IMR-90 (cell line): Measurements from ENCODE around the gene DOCK9. TPM values are rescaled to one million over a fixed set of nuclear protein-coding genes. Genes with fewer than 3 reads are reported as not detected.

Experiments used
- ATAC-seq: fragments of 200-7000 bp; cut with Tn5 transposase; 2 replicates; pipeline ENCODE4 v1.9.1; 2020; ENCODE audit warnings: low read depth, mild to moderate bottlenecking, moderate library complexity
- BruUV-seq: library from RNA; stranded (reverse); fragments of 400-500 nt; replicated peaks from 2 replicates; lab custom pipeline; 2021; lab: Mats Ljungman, UMichigan
- CTCF ChIA-PET: fragments of 300-600 bp; formaldehyde crosslinking; extraction: SDS; loops from one replicate; lab custom pipeline; 2021; ENCODE audit warnings: antibody characterized with exemption; lab: Yijun Ruan, JAX
- POLR2A ChIA-PET: fragments of 300-600 bp; sonication (Branson Sonifier 250); formaldehyde crosslinking; loops from one replicate; lab custom pipeline; 2022; ENCODE audit warnings: antibody characterized with exemption; ENCODE audit not compliant: unreplicated experiment; lab: Charles Lee
- DNase-seq: peaks from one replicate; pipeline ENCODE4 v3.0.0; 2013
- H2AFZ ChIP-seq: replicated peaks from 2 replicates; pipeline ENCODE3; 2013; ENCODE audit warnings: low read length, mild to moderate bottlenecking; ENCODE audit not compliant: poor library complexity
- H2AK5ac ChIP-seq: 2 replicates; pipeline ENCODE4 v1.6.1; 2013; ENCODE audit warnings: low read depth, low read length, inconsistent platforms
- H2AK9ac ChIP-seq: replicated peaks from 2 replicates; pipeline ENCODE3; 2013; ENCODE audit warnings: mild to moderate bottlenecking, low read depth, low read length, moderate library complexity; ENCODE audit not compliant: poor library complexity
- H2BK120ac ChIP-seq: 2 replicates; pipeline ENCODE4 v1.6.1; 2013; ENCODE audit warnings: low read depth, low read length, inconsistent platforms
- H2BK15ac ChIP-seq: 3 replicates; pipeline ENCODE4 v1.6.1; 2013; ENCODE audit warnings: low read depth, low read length, inconsistent platforms
- H2BK20ac ChIP-seq: 2 replicates; pipeline ENCODE4 v1.6.1; 2013; ENCODE audit warnings: low read depth, mild to moderate bottlenecking, inconsistent platforms, low read length, moderate library complexity
- H2BK5ac ChIP-seq: 2 replicates; pipeline ENCODE4 v1.6.1; 2013; ENCODE audit warnings: mild to moderate bottlenecking, low read depth, low read length, inconsistent platforms; ENCODE audit not compliant: poor library complexity, severe bottlenecking
- H3K14ac ChIP-seq: replicated peaks from 2 replicates; pipeline ENCODE4 v1.6.1; 2013; ENCODE audit warnings: low read depth, low read length, inconsistent platforms
- H3K18ac ChIP-seq: 2 replicates; pipeline ENCODE4 v1.6.1; 2013; ENCODE audit warnings: low read depth, low read length, control low read depth
- H3K23ac ChIP-seq: 2 replicates; pipeline ENCODE4 v1.6.1; 2013; ENCODE audit warnings: low read depth, low read length, inconsistent platforms
- H3K27ac ChIP-seq: 2 replicates; pipeline ENCODE4 v1.5.1; 2013; ENCODE audit warnings: mild to moderate bottlenecking, control low read depth, low read length; ENCODE audit not compliant: insufficient read depth
- H3K27me3 ChIP-seq: 2 replicates; pipeline ENCODE4 v1.6.1; 2013; ENCODE audit warnings: low read length; ENCODE audit not compliant: control insufficient read depth, insufficient read depth
- H3K36me3 ChIP-seq: 2 replicates; pipeline ENCODE4 v1.6.1; 2013; ENCODE audit warnings: low read length, mixed read lengths; ENCODE audit not compliant: control insufficient read depth, insufficient read depth
- H3K4ac ChIP-seq: 2 replicates; pipeline ENCODE4 v1.6.1; 2013; ENCODE audit warnings: low read depth, low read length, inconsistent platforms
- H3K4me1 ChIP-seq: 2 replicates; pipeline ENCODE4 v1.6.1; 2013; ENCODE audit warnings: low read length, mixed read lengths; ENCODE audit not compliant: control insufficient read depth, insufficient read depth
- H3K4me2 ChIP-seq: 2 replicates; pipeline ENCODE4 v1.6.1; 2013; ENCODE audit warnings: low read depth, mild to moderate bottlenecking, control low read depth, low read length, moderate library complexity
- H3K4me3 ChIP-seq: 2 replicates; pipeline ENCODE4 v1.5.1; 2013; ENCODE audit warnings: low read depth, mild to moderate bottlenecking, control low read depth, low read length, moderate library complexity; ENCODE audit not compliant: insufficient read depth
- H3K56ac ChIP-seq: 2 replicates; pipeline ENCODE4 v1.6.1; 2013; ENCODE audit warnings: low read length, inconsistent platforms; ENCODE audit not compliant: insufficient read depth; ENCODE audit errors: extremely low read depth
- H3K79me1 ChIP-seq, 2 experiments: 2 replicates each; pipeline ENCODE4 v1.6.1; 2013; ENCODE audit warnings: low read length in 2 of 2, inconsistent platforms in 1 of 2, low read depth in 1 of 2
- H3K9ac ChIP-seq: 2 replicates; pipeline ENCODE4 v1.6.1; 2013; ENCODE audit warnings: low read depth, low read length, control low read depth
- H3K9me1 ChIP-seq: 2 replicates; pipeline ENCODE4 v1.6.1; 2013; ENCODE audit warnings: low read length, inconsistent platforms; ENCODE audit not compliant: insufficient read depth
- H3K9me3 ChIP-seq: 2 replicates; pipeline ENCODE4 v1.6.1; 2013; ENCODE audit warnings: low read length; ENCODE audit not compliant: control insufficient read depth, insufficient read depth
- H4K20me1 ChIP-seq: 2 replicates; pipeline ENCODE4 v1.6.1; 2013; ENCODE audit warnings: low read length, inconsistent platforms; ENCODE audit not compliant: insufficient read depth
- H4K5ac ChIP-seq: 2 replicates; pipeline ENCODE4 v1.6.1; 2013; ENCODE audit warnings: mild to moderate bottlenecking, low read depth, low read length, control low read depth
- H4K8ac ChIP-seq, 2 experiments: 2 replicates each; pipeline ENCODE4 v1.6.1; 2013; ENCODE audit warnings: low read depth in 2 of 2, low read length in 2 of 2, control low read depth in 1 of 2, inconsistent platforms in 1 of 2
- H4K91ac ChIP-seq: 2 replicates; pipeline ENCODE4 v1.6.1; 2013; ENCODE audit warnings: low read depth, low read length, inconsistent platforms; ENCODE audit not compliant: insufficient read depth
- CHD1 ChIP-seq: IDR thresholded peaks from 2 replicates; pipeline ENCODE4 v1.6.1; 2012; ENCODE audit warnings: low read depth, low read length, improper control_type of control experiment
- MXI1 ChIP-seq: IDR thresholded peaks from 2 replicates; pipeline ENCODE4 v1.6.1; 2012; ENCODE audit warnings: low read depth, mild to moderate bottlenecking, low read length, moderate library complexity, borderline replicate concordance
- POLR2A ChIP-seq: IDR thresholded peaks from 2 replicates; pipeline ENCODE4 v1.6.1; 2012; ENCODE audit warnings: mild to moderate bottlenecking, low read depth, low read length
- RAD21 ChIP-seq: IDR thresholded peaks from 2 replicates; pipeline ENCODE4 v1.6.1; 2012; ENCODE audit warnings: low read length, improper control_type of control experiment
- WGBS, 2 experiments: methylation state at CpG; one replicate each; pipeline versions ENCODE4 v1.1.5 to v1.1.7; 2013; ENCODE audit warnings: missing lambda C conversion rate in 2 of 2; ENCODE audit not compliant: insufficient read length in 1 of 2; ENCODE audit errors: extremely low coverage in 2 of 2; 5-methylcytosine and 5-hydroxymethylcytosine counted together
- dilution Hi-C: fragments of 300-500 bp; cut with HindIII; formaldehyde crosslinking; loops from one replicate; pipeline ENCODE4 v1.14.3; 2018; ENCODE audit warnings: low sequenced_read_pairs; ENCODE audit not compliant: unreplicated experiment
- in situ Hi-C: fragments of 300-500 bp; cut with MboI; formaldehyde crosslinking; loops from 3 replicates; pipeline ENCODE4 v1.14.3; 2019; ENCODE audit warnings: low sequenced_read_pairs, inconsistent platforms, mixed read lengths
- intact Hi-C: fragments of 100-400 bp; cut with micrococcal nuclease; formaldehyde crosslinking; loops from 2 replicates; pipeline ENCODE4 v1.10.0; 2022
- polyA plus RNA-seq, 3 experiments: library from polyadenylated mRNA; depleted of rRNA; stranded (reverse); fragments of >200 nt; gene quantifications; 2 replicates each; pipeline ENCODE4 v1.2.3, GENCODE V29; 2012; ENCODE audit warnings: low replicate concordance in 1 of 3
- total RNA-seq: library from RNA; depleted of rRNA; stranded (reverse); fragments of >200 nt; gene quantifications from 2 replicates; pipeline ENCODE4 v1.2.3, GENCODE V29; 2012
- TF ChIP-seq, protein P1 (sequence below): fragments of 150-350 bp; IDR thresholded peaks from 2 replicates; pipeline ENCODE4 v1.6.1; 2016; ENCODE audit warnings: low read depth, mild to moderate bottlenecking, low read length, moderate library complexity, borderline replicate concordance

Gene DOCK9
- total and polyA plus RNA-seq, 2 of the 4 experiments (the other 2 are of a cell fraction): 4.8 to 7.2 TPM

DNA sequence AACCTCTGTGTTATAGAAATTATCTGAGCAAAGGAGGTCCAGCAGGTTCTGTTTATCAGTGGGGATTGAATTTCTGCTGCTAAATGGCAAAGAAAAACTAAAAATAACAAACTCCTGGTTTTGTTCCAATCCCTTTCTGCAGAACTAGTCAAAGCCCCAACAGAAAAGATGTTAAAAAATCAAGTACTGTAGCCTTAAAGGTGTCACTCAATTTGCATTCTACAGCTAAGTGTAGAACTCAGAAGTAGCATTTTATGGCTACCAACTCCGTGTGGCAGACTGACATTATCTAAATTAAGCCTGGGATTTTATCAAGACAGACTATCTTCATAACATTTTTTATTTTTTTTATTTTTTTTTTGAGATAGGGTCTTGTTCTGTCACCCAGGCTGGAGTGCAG, 133.8 kb downstream of the DOCK9 start:
- no peaks in the 10 kb centered on the region for H3K27me3 ChIP-seq
- H2AK5ac ChIP-seq: no peak overlapping the region
- H2AFZ ChIP-seq: no peak overlapping the region
- no peak overlapping the region for H4K8ac ChIP-seq
- H3K23ac ChIP-seq: no peak overlapping the region
- no peak overlapping the region for H3K9ac ChIP-seq
- no peak for TF ChIP-seq POLR2A
- TF ChIP-seq RAD21: no peak
- TF ChIP-seq, protein P1, sequence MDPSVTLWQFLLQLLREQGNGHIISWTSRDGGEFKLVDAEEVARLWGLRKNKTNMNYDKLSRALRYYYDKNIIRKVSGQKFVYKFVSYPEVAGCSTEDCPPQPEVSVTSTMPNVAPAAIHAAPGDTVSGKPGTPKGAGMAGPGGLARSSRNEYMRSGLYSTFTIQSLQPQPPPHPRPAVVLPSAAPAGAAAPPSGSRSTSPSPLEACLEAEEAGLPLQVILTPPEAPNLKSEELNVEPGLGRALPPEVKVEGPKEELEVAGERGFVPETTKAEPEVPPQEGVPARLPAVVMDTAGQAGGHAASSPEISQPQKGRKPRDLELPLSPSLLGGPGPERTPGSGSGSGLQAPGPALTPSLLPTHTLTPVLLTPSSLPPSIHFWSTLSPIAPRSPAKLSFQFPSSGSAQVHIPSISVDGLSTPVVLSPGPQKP: no peak
- no peak for TF ChIP-seq MXI1
- no peak for TF ChIP-seq CHD1
- CTCF ChIA-PET: interaction anchor here (1.0 to 1.5 kb wide), 4 partner anchors 26 to 190 kb away, joined by 3 to 8 read pairs (median 3); no protein-coding TSS in a partner anchor
- no peak overlapping the region for H3K4me3 ChIP-seq
- no peak for DNase-seq
- H3K79me1 ChIP-seq: peaks cover 0 to 3% of the 10 kb centered on the region in 2 experiments; a peak in 1 of 4 replicates
- H2BK120ac ChIP-seq: no peak overlapping the region
- H2BK20ac ChIP-seq: no peak overlapping the region
- no peak overlapping the region for H3K14ac ChIP-seq
- H3K56ac ChIP-seq: no peak overlapping the region
- no CpG with 5 or more reads among the region's 1 CpG for WGBS, 2 experiments
- in situ Hi-C loops: loop anchor here (25.0 kb wide), 2 partner anchors 707 to 982 kb away; partner anchors contain the start of gene FARP1
- H3K36me3 ChIP-seq: no peaks in the 10 kb centered on the region
- no peak overlapping the region for H3K4ac ChIP-seq
- H2AK9ac ChIP-seq: no peak overlapping the region
- H3K9me1 ChIP-seq: no peaks in the 10 kb centered on the region
- intact Hi-C loops: loop anchor here (5.0 to 10.0 kb wide), 3 partner anchors 267 to 989 kb away; partner anchors contain the start of gene STK24
- H2BK15ac ChIP-seq: no peak overlapping the region
- POLR2A ChIA-PET: no interaction called here
- H4K5ac ChIP-seq: no peak overlapping the region
- no peaks in the 10 kb centered on the region for H4K20me1 ChIP-seq
- no peak overlapping the region for H3K4me2 ChIP-seq
- H3K27ac ChIP-seq: no peak overlapping the region
- BruUV-seq: no TSS peak
- peaks cover 2% of the 10 kb centered on the region; the same call in 1 of the 2 replicates for H3K4me1 ChIP-seq
- dilution Hi-C loops: no loop called here
- no peak overlapping the region for H3K18ac ChIP-seq
- H4K91ac ChIP-seq: no peak overlapping the region
- H2BK5ac ChIP-seq: no peak overlapping the region
- H3K9me3 ChIP-seq: no peaks in the 10 kb centered on the region
- ATAC-seq: no peak
